AG04449 (cell line): ENCODE data around the gene JAKMIP2.
"Not testable (repeated sequence)": the region's sequence is repeated elsewhere in the genome, so short reads cannot be mapped to it uniquely, and the experiment has no call there.

ENCODE experiments used
- CTCF ChIA-PET: fragments of 350-600 bp; formaldehyde crosslinking; extraction: SDS; loops from one replicate; lab custom pipeline; 2021; ENCODE audit warnings: antibody characterized with exemption; lab: Yijun Ruan, JAX
- POLR2A ChIA-PET: fragments of 400-600, 350-600 bp; formaldehyde crosslinking; extraction: SDS; loops from one replicate; lab custom pipeline; 2020; ENCODE audit warnings: antibody characterized with exemption, inconsistent platforms; lab: Yijun Ruan, JAX
- DNase-seq: peaks from one replicate; pipeline ENCODE4 v3.0.0-alpha.2; 2010; ENCODE audit warnings: low read depth, low spot score
- H3K4me3 ChIP-seq: 2 replicates; pipeline ENCODE4 v1.5.1; 2011; ENCODE audit warnings: low read depth, mild to moderate bottlenecking, control low read depth, low read length
- CTCF ChIP-seq: IDR thresholded peaks from one replicate; pipeline ENCODE4 v1.5.1; 2011; ENCODE audit warnings: mild to moderate bottlenecking, moderate library complexity, low read length, control low read depth, inconsistent platforms; ENCODE audit not compliant: insufficient read depth; ENCODE audit errors: missing control alignments

Gene JAKMIP2

GRCh38 chr5:147732291-147732883, 50.1 kb downstream of the JAKMIP2 start:
- ChIA-PET CTCF (no interaction called here), POLR2A (no interaction called here)
- no peak overlapping the region for H3K4me3 ChIP-seq
- no peak for DNase-seq
- TF ChIP-seq CTCF: no peak

GRCh38 chr5:147731431-147732290, 50.9 kb downstream of the JAKMIP2 start:
- no peak for DNase-seq
- ChIA-PET POLR2A (no interaction called here), CTCF (no interaction called here)
- no peak for TF ChIP-seq CTCF
- H3K4me3 ChIP-seq: no peak overlapping the region

GRCh38 chr5:147727200-147727599, 55.3 kb downstream of the JAKMIP2 start:
- CTCF ChIA-PET: no interaction called here
- POLR2A ChIA-PET: no interaction called here
- no peak for DNase-seq
- TF ChIP-seq CTCF: no peak
- no peak overlapping the region for H3K4me3 ChIP-seq

GRCh38 chr5:147721191-147721960, 61.2 kb downstream of the JAKMIP2 start:
- POLR2A ChIA-PET, H3K4me3 ChIP-seq, DNase-seq, CTCF ChIA-PET: not testable (repeated sequence)

GRCh38 chr5:147713550-147714295, 68.8 kb downstream of the JAKMIP2 start:
- no peak for TF ChIP-seq CTCF
- DNase-seq: no peak
- no peak overlapping the region for H3K4me3 ChIP-seq
- CTCF ChIA-PET: no interaction called here
- POLR2A ChIA-PET: no interaction called here

- H3K4me3 ChIP-seq: no peak overlapping the region
- POLR2A ChIA-PET: no interaction called here
- TF ChIP-seq CTCF: no peak
- CTCF ChIA-PET: no interaction called here
- no peak for DNase-seq
Observed at GRCh38 chr5:147712598-147712997, 69.9 kb downstream of the JAKMIP2 start.
